GM19397 (cell line): Measurements from ENCODE around the gene DLX1.
"Not testable (repeated sequence)": the region's sequence is repeated elsewhere in the genome, so short reads cannot be mapped to it uniquely, and the experiment has no call there.

Experiments used
- ATAC-seq: cut with Tn5 transposase; IDR thresholded peaks from one replicate; pipeline ENCODE4 v1.9.1; 2021; ENCODE audit warnings: mild to moderate bottlenecking, moderate library complexity; ENCODE audit not compliant: unreplicated experiment

The DLX1 gene

DNA sequence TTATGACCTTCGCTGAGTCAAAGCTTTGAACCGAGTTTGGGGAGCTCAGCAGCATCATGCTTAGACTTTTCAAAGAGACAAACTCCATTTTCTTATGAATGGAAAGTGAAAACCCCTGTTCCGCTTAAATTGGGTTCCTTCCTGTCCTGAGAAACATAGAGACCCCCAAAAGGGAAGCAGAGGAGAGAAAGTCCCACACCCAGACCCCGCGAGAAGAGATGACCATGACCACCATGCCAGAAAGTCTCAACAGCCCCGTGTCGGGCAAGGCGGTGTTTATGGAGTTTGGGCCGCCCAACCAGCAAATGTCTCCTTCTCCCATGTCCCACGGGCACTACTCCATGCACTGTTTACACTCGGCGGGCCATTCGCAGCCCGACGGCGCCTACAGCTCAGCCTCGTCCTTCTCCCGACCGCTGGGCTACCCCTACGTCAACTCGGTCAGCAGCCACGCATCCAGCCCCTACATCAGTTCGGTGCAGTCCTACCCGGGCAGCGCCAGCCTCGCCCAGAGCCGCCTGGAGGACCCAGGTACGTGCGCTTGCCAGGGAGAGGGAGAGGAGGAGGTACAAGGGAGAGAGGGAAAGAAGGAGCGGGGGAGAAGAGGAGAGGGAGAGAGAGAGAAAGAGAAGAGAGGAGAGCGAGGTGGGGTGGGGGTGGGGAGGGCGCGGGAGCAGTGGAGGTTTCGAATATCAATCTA lies at the start of gene DLX1:
Gene DLX1, plus strand, starts transcription at position 48 of the 700 bp plus-strand sequence. Its CDS starts 171 bp downstream, at position 219.
- peak; percentile 5 for ATAC-seq

DNA sequence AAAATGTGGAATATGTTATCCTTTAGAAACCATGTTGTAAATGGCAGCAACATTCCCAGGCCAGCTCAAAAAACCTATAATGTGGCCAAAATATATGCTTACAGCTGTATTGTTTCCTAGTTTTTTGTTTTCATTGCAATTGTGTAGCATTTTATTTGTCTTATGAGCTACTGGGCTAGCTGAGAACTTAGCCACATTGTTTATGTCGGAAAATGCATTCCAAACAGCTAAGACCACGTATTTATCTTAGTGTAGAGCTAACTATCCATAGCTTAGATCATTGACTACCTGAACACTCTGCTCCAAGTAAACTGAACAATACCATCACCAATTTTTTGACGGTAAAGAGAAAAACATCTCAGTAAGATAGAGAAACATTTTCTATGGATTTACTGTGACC lies 47.2 kb upstream of the DLX1 start:
- no peak for ATAC-seq

DNA sequence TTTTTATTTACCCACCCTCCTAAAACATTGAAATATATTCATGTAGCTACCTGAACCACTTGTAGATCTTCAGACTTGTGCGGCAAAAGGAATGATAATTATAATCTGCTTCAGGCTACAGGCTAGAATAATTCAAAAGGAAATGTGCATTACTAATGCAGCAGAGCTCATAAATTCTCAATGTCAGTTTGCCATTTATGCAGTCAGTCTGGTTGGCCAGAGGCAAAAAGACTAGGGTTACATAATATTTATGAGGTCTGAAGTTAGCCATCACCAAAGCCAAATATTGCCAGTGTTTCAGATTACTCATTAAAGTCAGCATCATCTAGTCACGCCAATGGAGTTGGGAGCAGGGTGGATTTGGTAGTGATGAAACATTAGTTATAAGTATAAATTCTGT lies 46.7 kb upstream of the DLX1 start:
- no peak for ATAC-seq

DNA sequence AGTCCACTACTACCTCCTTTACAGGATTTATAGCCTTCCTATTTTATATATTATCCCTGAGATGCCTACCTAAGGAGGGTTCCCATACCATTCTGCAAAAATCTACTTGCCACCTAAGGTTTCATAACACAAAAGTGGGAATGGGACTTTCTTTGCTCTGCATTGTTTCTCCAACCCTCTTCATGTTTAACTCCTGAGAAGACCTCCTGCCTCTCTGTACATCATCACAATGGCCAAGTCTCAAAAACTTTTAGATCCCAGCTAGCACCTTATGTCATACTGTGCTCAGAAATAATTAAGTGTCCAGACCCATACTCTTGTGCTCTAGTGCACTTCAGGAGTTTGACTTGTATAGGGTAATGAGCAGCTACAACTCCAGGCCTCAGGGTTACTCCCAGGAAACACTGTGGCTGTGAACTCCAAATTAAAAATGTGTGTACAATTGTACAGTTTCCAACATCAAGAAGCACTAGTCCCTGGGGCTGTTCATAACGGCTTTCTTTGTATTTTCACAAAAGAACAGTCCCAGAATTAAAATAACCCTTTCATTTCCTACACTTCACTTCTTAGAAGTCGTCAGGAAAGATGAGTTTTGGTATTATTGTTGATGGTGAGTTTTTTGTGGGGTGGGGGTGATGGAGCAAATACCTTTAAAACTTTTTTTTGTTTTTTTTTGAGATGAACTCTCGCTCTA lies 46.1 kb upstream of the DLX1 start:
- no peak for ATAC-seq

DNA sequence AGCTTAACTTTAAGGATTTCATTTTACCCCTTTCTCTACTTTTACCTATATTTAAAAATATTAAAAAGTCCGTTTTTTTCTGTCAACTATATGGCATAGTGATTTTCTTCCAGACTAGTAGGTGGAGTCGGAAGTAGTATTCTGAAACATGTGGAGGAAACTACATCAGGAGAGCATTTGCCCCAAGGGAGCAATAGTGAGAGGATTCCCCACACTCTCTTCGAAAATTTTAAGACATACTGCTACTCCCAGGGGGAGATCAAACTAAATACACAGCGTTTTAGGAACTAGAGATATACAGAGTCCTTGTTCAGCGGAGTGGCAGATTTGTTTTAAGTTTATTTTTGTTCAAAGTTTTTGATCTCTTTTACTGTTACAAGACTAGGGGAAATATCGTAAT lies 45.0 kb upstream of the DLX1 start:
- no peak for ATAC-seq

DNA sequence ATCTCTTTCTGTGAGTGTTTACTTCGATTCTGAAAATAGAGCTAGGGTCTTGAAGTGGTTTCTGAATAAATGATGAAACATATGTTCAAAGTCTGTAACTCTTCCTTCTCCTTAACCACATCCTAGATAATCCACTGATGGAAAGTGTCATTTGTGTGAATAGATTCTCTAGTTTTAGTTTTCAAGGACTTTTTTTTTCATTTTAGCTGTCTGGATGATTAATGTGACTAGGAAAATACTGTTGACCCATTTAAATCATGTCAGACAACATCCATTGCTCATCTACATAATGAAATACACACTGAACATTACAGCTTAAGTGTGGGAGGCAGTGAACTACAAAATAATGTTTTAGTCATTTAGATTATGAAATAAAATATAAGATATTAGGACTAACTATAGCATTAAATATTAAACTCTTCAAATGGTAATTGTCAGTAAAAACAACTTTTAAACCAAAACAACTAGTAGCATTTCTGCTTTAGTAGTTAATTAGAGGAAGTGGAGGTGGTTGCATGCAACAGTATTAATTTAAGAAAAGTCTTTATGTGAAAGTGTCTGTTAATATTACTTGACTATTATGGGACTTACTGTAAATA lies 39.1 kb upstream of the DLX1 start:
- no peak for ATAC-seq

DNA sequence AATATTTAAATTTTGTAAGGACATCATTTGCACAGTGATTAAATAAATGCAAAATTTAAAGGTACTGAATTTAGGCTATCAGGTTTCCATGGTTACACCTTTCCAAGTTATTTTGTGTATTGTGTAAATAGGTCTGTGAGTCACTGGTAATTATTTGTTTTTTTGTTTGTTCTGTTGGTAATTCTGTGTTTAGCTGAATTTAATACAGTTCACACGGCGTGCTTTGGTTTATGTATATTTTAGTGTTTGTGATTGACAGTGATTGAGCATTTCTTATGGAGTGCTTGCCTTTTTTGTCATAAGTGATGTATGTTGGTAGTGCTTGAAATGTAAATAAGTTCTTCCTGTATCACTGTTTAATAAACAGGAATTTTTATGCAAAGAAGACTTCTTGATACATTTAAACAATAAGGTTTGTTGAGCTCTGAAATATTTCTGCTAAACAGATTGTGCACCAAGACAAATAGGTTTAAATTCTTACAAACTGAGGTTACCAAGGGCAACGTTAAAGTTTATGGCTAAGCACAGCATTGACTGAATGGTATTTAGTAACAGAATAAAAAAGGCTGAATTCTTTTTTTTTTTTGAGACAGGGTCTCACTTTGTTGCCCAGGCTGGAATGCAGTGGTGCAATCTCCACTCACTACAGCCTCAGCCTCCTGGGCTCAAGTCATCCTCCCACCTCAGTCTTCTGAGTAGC lies 38.3 kb upstream of the DLX1 start:
- no peak for ATAC-seq

DNA sequence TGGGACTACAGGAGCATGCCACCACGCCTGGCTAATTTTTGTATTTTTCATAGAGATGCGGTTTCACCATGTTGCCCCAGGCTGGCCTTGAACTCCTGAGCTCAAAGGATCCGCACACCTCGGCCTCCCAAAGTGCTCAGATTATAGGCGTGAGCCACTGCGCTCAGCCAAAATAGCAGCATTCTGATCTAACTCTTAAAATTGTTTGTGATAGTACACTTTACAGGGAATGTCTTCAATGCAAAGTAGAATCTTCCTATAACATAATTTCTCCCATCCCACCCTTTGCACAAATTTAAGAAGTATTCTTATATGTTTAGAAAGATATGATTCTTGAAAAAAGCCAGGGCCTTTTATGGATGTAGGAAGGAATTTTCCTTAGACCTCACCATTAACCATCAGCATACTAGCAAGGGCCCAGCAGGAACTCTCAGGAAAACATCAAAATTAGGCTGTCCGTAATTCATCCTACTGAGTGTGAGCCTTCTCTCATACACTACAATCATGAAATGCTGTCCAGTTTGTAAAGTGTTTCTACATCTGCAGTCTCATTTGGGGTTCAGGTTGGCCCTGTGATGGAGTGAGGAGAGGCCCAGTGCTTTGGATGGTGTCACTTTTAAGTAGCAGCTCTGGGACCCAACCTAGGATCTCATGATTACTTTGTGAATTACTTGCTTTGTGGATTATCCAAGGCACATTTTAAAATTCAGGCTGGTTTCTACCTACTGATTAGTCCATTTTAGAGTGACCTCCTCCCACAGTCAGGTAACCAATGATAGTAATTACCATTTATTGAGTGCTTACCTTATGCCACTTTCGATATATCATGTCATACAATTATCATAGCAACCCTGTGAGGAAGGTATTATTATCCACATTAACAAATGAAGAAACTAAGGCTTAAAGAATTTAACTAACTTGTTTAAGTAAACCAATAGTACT lies 37.5 kb upstream of the DLX1 start:
- ATAC-seq = no peak

DNA sequence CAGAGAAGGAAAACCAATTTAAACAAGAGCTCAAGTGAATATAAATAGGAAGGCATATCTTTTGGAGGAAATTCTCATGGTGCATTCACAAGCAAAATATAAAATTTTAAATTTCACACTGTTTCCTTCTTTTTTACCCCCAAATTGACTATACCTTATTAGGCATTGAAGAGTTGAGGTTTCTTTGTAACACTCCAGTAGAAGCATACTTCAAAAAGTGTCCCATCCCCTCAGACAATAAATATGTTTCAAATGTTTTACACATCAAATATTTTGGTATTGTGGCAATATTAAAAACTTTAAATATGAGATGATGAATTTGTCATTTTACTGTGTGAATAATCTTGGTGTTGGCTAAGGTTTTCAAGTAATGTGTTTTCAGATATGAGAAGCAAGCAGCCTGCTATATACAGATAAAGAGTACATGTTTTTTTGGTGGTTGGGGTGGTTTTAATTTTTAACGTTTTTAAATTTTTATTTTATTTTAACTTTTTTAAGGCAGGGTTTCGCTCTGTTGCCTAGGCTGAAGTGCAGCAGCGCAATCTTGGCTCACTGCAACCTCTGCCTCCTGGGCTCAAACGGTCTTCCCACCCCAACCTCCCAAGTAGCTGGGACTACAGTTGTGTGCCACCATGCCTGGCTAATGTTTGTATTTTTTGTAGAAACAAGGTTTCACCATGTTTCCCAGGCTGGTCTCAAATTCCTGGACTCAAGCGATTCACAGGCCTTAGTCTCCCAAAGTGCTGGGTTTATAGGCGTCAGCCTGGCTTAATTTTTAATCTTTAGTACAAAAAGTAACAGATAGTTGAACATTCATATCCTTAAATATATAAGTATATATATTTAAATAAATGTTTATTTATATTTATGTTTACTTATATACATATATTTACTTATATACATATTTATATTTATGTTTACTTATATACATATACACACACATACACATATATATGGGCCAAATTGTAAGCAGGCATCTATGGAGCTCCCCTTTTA lies 36.5 kb upstream of the DLX1 start:
- no peak for ATAC-seq

DNA sequence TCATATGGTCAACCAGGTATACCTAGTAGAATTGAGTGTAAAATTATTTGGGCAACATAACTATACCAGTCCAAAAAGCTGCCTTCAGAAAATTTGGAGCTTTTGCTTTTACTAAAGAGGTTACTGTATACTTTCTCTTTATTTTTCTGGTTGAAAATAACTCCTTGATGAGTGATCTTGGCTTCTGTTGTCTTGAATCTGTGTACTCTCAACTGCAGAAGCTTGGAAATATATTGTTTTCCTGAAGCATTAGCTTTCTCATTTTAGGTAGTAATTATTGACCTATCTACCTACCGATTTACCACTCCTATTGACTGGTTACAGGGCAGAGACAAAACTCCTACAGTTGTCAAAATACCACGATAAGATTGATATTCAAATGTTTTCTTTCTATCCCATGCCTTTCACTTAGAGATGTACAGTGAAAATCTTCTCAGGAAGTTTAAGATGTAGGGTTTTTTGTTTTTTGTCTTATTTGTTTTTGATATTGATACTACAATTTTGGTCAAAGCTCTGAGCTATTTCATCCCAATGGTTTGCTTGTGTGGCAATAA lies 35.7 kb upstream of the DLX1 start:
- no peak for ATAC-seq

DNA sequence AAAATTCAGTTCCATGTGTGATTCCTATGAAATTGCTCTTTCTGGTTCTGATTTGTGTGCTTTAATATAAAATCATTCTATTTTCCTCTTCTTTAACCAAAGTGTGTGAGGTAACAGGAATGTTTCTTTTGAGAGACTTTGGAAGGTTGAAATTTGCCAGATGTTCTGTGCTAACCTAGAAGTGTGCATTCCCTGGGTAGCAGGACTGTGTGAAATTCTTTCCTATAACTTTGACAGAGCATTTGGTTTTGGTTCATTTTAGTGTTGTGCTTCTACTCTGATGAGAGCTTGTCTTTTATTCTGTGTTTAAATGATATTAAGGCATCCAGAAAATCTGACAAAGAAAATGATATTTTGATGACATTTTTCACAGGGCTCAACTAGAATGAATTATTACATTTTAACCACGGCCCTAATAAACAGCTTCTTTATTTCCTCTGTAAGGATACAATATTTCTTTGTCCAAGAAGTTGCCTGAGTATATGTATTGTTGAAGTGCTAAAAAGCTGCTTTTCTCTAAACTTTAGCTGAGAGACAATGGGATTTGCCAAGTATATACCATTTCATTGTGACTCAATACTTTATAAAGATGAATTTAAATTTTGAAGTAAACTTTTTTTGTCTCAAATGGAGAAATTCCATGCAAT lies 34.7 kb upstream of the DLX1 start:
- ATAC-seq = no peak

DNA sequence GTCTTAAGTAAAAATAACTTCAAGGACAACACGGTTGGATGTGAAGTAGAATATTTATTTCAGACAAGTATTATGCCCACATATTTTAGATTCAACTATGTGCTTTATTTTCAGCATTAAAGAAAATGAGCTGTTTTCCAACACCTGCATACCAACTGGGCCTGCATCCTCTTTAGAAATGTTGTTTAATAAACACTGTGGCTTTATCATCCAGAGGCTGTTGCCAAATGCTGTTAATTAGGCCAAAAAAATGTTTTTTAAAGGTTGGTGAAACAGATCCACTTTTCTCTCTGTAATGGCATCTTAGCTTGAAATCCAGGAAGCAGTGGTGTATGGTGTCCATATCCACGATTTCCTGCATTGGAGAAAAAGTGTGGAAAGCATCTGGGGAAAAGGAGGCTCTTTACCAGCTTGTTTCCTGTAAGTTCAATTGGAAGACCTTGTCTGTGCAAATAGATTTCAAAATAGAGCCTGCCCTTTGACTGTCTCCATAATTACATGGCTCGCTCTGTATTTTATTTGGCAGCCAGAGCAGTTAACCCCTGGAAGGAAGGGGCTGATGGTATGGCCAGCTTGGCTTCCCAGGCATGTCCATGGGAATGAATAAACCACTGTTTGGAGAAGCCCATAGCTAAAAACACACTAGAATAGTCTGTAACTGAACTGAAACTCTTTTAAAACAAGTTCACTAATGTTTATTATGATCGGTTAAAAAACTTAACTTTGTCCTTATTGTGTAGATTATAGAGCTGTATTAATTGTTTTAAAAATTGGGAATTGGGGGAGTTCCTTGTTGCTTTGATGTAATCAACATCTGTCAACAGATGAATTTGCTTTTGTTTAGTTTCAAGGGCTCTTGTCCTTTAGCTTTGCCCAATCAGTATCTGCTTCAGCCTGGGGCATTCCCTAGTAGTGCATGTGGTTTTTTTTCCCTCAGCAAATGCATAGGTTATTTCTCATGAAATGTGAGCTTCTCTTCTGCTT lies 33.0 kb upstream of the DLX1 start:
- no peak for ATAC-seq

DNA sequence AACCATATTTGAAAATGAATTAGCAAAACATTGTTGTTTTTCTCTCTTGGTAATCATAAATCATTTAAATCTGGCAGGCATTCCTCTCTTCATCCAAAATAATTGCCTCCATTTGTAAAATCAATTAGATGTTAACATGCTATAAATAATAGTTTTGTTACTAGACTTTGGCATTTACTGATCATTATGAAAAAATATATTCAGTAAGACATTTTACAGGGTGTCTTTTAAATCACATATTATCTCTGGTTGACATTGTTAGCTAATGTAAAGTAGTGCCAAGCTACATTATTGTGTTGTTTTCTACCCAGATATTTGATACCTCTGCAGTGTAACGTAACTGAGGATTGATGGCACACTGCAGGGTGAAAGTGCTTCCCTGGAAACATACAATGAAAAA lies 31.8 kb upstream of the DLX1 start:
- no peak for ATAC-seq

DNA sequence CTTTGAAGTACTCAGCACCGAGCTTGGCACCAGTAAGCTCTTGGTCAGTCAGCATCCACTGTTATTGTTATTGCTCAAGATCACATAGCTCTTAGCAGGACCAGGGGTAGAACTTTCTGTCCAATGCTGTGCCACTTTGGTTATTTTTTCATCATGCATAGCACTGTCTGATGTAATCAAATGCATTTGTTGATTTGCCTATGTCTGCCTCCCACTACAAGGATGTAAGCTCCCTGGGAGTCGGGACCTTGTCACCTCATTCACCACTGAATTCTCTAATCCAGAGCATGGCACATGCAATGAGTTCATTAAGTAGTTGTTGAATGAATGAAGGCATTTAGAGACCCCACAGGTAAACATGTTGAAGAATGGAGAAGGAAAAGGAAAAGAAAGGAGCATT lies 29.0 kb upstream of the DLX1 start:
- ATAC-seq = no peak

DNA sequence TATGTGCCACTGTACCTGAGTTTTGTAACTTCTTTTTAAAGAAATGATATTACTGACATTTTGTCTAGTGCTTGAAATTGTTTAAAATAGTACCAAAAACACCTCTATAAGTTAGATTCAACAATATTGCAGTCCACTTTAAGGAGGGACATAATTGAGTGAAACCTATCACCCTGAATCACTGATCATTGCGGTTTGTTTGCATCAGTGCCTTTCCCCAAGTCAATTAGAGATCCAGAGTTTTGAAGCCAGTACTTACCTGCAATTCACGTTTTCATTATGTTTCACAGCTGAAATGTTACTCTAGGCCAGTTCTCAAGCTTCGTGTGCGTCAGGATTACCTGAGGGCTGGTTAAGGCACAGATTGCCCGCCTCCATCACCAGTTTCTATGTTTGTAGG lies 26.6 kb upstream of the DLX1 start:
- no peak for ATAC-seq

DNA sequence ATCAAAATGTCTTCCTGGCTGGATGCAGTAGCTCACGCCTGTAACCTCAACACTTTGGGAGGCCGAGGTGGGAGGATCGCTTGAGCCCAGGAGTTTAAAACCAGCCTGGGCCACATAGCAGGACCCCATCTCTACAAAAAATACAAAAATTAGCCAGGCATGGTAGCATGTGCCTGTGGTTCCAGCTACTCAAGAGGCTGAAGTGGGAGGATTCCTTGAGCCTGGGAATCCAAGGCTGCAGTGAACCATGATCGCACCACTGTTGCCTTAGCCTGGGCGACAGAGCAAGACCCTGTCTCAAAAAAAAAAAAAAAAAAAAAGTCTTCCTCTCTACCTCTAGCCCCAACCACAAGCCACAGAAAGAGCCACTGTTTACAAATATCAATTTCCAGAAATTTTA lies 25.2 kb upstream of the DLX1 start:
- not testable (repeated sequence) for ATAC-seq

DNA sequence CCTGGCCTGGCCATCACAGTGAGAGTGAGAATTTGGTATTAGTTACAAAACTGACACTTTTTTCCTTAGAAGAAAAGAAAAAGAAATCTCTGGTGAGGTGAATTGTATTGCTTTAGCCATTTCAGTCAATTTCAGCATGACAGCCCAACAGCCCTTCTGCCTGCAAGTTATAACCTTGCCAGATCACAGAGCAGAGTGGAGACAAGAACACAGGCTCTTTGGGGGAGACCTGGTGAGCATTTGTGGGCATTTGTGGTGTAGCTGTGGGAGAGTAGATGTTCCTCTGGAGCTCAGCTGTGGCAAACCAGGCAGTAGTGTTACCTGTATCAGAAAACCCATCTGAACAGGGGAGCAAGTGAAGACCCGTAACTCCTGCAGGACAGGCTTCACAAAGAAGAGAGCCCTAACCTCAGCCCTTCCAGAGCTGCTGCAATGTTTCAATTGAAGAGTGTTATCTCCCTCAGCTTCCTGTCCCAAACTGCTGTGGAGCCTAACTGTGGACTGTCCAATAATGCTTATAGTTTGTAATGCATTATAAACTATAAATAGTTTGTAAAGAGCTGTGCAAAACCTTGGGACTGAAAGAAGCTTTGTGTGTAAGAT lies 22.8 kb upstream of the DLX1 start:
- ATAC-seq = no peak
